Astrocyte of the spinal cord (primary cell): ENCODE data around the gene HCRTR2.

ENCODE experiments used
- DNase-seq: peaks from one replicate; pipeline ENCODE4 v3.0.0; 2011; ENCODE audit warnings: low read depth, low spot score
- H3K4me3 ChIP-seq: 2 replicates; pipeline ENCODE4 v1.5.1; 2011; ENCODE audit warnings: low read depth, mild to moderate bottlenecking, low read length, moderate library complexity
- CTCF ChIP-seq: IDR thresholded peaks from 2 replicates; pipeline ENCODE4 v1.5.1; 2012; ENCODE audit warnings: low read depth, mild to moderate bottlenecking, low read length, inconsistent platforms
- in situ Hi-C: cut with HindIII; loops from 2 replicates; pipeline ENCODE4 v1.10.0; 2017; ENCODE audit warnings: low sequenced_read_pairs

Gene HCRTR2

GRCh38 chr6:55304747-55305146 lies 130.4 kb downstream of the HCRTR2 start:
- no peak for DNase-seq
- H3K4me3 ChIP-seq = no peak overlapping the region
- no peak for TF ChIP-seq CTCF
- in situ Hi-C loops = no loop called here

- TF ChIP-seq CTCF = no peak
- DNase-seq = no peak
- H3K4me3 ChIP-seq = no peak overlapping the region
- in situ Hi-C loops = no loop called here
Measured at GRCh38 chr6:55319961-55320695, 145.8 kb downstream of the HCRTR2 start.

GRCh38 chr6:55320696-55321086 lies 146.4 kb downstream of the HCRTR2 start:
- no peak for TF ChIP-seq CTCF
- no peak for DNase-seq
- in situ Hi-C loops = no loop called here
- no peak overlapping the region for H3K4me3 ChIP-seq

GRCh38 chr6:55327169-55327568 lies 152.9 kb downstream of the HCRTR2 start, which contains the start of gene GFRAL:
TSS of gene GFRAL (plus strand) at chr6:55327469. CDS start at chr6:55327555, 86 bp downstream.
- no peak within 1 kb of the TSS for H3K4me3 ChIP-seq
- no peak for DNase-seq
- in situ Hi-C loops = no loop called here
- TF ChIP-seq CTCF = no peak
